ENCODE measurements around the gene PTPRA.

DNA sequence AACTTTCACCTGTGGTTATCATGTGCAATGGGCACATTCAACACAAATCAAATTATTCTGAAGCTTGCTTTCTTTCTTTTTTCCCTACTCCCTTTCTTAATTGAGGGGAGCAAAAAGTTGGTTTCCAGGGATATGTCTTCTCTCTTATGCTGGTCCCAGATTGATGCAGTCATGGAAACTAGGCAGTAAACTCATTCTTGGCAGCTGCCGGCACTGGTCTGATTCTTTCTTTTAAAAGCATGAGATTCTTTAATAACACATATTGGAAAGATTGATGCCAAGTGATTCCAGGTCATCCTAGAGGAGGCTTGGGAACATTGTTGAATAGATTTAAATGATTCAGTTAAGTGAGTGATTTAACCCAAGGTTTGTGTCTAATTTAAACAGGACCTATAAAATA lies 29.0 kb downstream of the PTPRA start:
- TF ChIP-seq, protein P1, sequence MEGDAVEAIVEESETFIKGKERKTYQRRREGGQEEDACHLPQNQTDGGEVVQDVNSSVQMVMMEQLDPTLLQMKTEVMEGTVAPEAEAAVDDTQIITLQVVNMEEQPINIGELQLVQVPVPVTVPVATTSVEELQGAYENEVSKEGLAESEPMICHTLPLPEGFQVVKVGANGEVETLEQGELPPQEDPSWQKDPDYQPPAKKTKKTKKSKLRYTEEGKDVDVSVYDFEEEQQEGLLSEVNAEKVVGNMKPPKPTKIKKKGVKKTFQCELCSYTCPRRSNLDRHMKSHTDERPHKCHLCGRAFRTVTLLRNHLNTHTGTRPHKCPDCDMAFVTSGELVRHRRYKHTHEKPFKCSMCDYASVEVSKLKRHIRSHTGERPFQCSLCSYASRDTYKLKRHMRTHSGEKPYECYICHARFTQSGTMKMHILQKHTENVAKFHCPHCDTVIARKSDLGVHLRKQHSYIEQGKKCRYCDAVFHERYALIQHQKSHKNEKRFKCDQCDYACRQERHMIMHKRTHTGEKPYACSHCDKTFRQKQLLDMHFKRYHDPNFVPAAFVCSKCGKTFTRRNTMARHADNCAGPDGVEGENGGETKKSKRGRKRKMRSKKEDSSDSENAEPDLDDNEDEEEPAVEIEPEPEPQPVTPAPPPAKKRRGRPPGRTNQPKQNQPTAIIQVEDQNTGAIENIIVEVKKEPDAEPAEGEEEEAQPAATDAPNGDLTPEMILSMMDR (IDR thresholded peaks at IDR 0.05) = no peak
- no peak for TF ChIP-seq POLR2A (IDR thresholded peaks at IDR 0.05)
